K562 (cell line): ENCODE data around the gene TTC27. TPM values are rescaled to one million over a fixed set of nuclear protein-coding genes. Genes with fewer than 3 reads are reported as not detected.

Source experiments
- DDX20 ChIP-seq: fragments of 450-650 bp; IDR thresholded peaks from 2 replicates; pipeline ENCODE4 v1.6.1; 2016; ENCODE audit warnings: missing genetic modification characterization, low read depth, mild to moderate bottlenecking, missing compliant biosample characterization, moderate library complexity
- EGR1 ChIP-seq: fragments of 450-650 bp; conservative IDR thresholded peaks from 2 replicates; pipeline ENCODE4 v1.6.1; 2017; ENCODE audit warnings: mild to moderate bottlenecking
- FOXP1 ChIP-seq: sonication (generic); formaldehyde crosslinking; IDR thresholded peaks from 2 replicates; pipeline ENCODE4 v1.8.0; 2022; ENCODE audit warnings: mild to moderate bottlenecking, missing genetic modification reagents
- MCM5 ChIP-seq: fragments of 450-650 bp; IDR thresholded peaks from 2 replicates; pipeline ENCODE4 v1.6.1; 2016; ENCODE audit warnings: low read depth
- MIER1 ChIP-seq: fragments of 450-650 bp; IDR thresholded peaks from 2 replicates; pipeline ENCODE4 v1.6.1; 2016; ENCODE audit warnings: antibody characterized with exemption, mild to moderate bottlenecking, low read depth
- OTX1 ChIP-seq: fragments of 450-650 bp; formaldehyde crosslinking; IDR thresholded peaks from 2 replicates; pipeline ENCODE4 v1.4.0; 2022; ENCODE audit warnings: mild to moderate bottlenecking
- RFX7 ChIP-seq: fragments of 250-450 bp; sonication (Bioruptor Pico); IDR thresholded peaks from 2 replicates; pipeline ENCODE4 v1.5.1; 2021; ENCODE audit warnings: mild to moderate bottlenecking
- SMAD1 ChIP-seq: fragments of 150-350 bp; IDR thresholded peaks from 2 replicates; pipeline ENCODE4 v1.6.1; 2014; ENCODE audit warnings: low read length, low read depth; ENCODE audit not compliant: partially characterized antibody
- SMAD2 ChIP-seq: fragments of 150-350 bp; IDR thresholded peaks from 2 replicates; pipeline ENCODE4 v1.6.1; 2014; ENCODE audit warnings: low read depth, mild to moderate bottlenecking, low read length
- SRSF3 ChIP-seq: fragments of 200-400 bp; formaldehyde crosslinking; IDR thresholded peaks from 2 replicates; pipeline ENCODE4 v1.6.1; 2016; ENCODE audit warnings: mild to moderate bottlenecking, low read length, moderate library complexity; ENCODE audit not compliant: insufficient read depth
- ZNF436 ChIP-seq: fragments of 250-450, 450-650 bp; sonication (Bioruptor Pico); formaldehyde crosslinking; IDR thresholded peaks from 2 replicates; pipeline ENCODE4 v1.7.0; 2020; ENCODE audit warnings: mild to moderate bottlenecking
- ZNF830 ChIP-seq: fragments of 250-450 bp; sonication (Bioruptor Pico); IDR thresholded peaks from 2 replicates; pipeline ENCODE4 v1.5.0; 2021; ENCODE audit warnings: mild to moderate bottlenecking
- polyA plus RNA-seq, 8 experiments: library from polyadenylated mRNA; depleted of rRNA in 4 of 8; stranded (reverse) in 5 of 8; unstranded in 3 of 8; fragments of >200 nt; fragmentation: Nextera tagmentation in 2 of 8; fragmentation: Illumina TruSeq in 1 of 8; extraction: Ambion mirVana in 2 of 8; extraction: Trizol in 1 of 8; gene quantifications; 2 replicates each; pipeline versions ENCODE4 v1.2.1 to v1.2.3, GENCODE V29; 2011 to 2014; ENCODE audit warnings: inconsistent platforms in 1 of 8, missing spikeins in 1 of 8
- total RNA-seq, 7 experiments: library from RNA; depleted of rRNA in 6 of 7; stranded (reverse); fragments of >200 nt in 6 of 7; fragmentation: Illumina TruSeq in 2 of 7; extraction: Trizol in 2 of 7; gene quantifications; 2 replicates each; pipeline versions ENCODE4 v1.2.1 to v1.2.3, GENCODE V29; 2011 to 2021; ENCODE audit warnings: low replicate concordance in 1 of 7
- TF ChIP-seq, protein P1 (sequence below): fragments of 450-650 bp; IDR thresholded peaks from 2 replicates; pipeline ENCODE4 v1.6.1; 2017; ENCODE audit warnings: mild to moderate bottlenecking, moderate library complexity
- TF ChIP-seq, protein P2 (sequence below): fragments of 250-450 bp; sonication (Bioruptor Pico); IDR thresholded peaks from 2 replicates; pipeline ENCODE4 v1.4.0; 2020; ENCODE audit warnings: borderline replicate concordance
- TF ChIP-seq, protein P3 (sequence below): IDR thresholded peaks from 3 replicates; pipeline ENCODE4 v1.6.1; 2011; ENCODE audit warnings: borderline replicate concordance, mild to moderate bottlenecking; ENCODE audit not compliant: insufficient read length, insufficient read depth
- TF ChIP-seq, protein P4 (sequence below), 2 experiments: fragments of 450-650 bp; formaldehyde crosslinking in 1 of 2; IDR thresholded peaks; 2 replicates each; pipeline versions ENCODE4 v1.4.0 to v1.6.1; 2014 to 2020; ENCODE audit warnings: mild to moderate bottlenecking in 2 of 2, borderline replicate concordance in 1 of 2, low read depth in 1 of 2

The TTC27 gene
- total and polyA plus RNA-seq, 9 of the 15 experiments (the other 6 are each of a cell fraction or from before 2014, with no cell fraction given): 44.3 to 93.4 (median 57.3) TPM

DNA sequence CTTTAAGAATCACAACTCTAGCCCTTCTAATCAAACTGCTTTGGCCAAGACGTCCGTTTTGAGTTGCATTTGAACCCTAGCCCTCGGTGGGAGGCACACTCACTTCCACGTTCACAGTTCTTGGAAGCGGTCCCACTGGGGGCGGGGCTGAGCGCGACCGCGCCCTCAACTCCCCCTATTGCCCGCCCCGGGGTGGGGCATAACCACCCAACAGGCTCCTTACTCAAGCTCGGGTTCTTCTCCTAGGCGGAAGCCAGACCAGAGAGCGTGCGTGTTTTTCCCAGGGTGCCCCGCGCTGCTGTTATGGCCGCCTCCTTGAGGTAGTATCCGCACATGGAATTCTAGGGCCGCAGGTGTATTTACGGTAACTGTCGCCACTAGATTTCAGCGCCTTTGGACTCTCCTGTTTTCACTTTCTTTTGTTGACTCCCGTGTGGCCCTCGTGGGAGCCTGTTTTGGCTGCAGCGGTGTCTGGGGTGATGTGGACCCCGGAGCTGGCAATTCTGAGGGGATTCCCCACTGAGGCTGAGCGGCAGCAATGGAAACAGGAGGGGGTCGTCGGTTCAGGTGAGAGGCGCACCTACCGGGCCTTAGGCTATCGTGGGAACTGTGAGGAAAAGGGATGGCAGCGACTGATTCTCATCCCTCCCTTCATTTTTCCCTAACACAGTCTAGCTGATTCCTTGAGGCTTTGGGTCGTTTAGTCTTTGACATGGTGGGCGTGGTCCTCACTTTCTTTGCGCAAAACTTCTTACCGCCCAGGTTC lies at the start of gene TTC27 (continued):
- no peak for TF ChIP-seq MIER1
- TF ChIP-seq SMAD2: no peak
- 0 out of 2 replicates have a peak, but pooled peaks have one; percentile 17 for TF ChIP-seq EGR1
- TF ChIP-seq OTX1 (CRISPR knock-in tag): no peak
- no peak for TF ChIP-seq SMAD1
- TF ChIP-seq SRSF3: no peak
- TF ChIP-seq, protein P1, sequence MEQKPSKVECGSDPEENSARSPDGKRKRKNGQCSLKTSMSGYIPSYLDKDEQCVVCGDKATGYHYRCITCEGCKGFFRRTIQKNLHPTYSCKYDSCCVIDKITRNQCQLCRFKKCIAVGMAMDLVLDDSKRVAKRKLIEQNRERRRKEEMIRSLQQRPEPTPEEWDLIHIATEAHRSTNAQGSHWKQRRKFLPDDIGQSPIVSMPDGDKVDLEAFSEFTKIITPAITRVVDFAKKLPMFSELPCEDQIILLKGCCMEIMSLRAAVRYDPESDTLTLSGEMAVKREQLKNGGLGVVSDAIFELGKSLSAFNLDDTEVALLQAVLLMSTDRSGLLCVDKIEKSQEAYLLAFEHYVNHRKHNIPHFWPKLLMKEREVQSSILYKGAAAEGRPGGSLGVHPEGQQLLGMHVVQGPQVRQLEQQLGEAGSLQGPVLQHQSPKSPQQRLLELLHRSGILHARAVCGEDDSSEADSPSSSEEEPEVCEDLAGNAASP: no peak
- TF ChIP-seq MCM5: no peak
- TF ChIP-seq RFX7 (CRISPR knock-in tag): no peak
- TF ChIP-seq ZNF830: no peak
- TF ChIP-seq, protein P2, sequence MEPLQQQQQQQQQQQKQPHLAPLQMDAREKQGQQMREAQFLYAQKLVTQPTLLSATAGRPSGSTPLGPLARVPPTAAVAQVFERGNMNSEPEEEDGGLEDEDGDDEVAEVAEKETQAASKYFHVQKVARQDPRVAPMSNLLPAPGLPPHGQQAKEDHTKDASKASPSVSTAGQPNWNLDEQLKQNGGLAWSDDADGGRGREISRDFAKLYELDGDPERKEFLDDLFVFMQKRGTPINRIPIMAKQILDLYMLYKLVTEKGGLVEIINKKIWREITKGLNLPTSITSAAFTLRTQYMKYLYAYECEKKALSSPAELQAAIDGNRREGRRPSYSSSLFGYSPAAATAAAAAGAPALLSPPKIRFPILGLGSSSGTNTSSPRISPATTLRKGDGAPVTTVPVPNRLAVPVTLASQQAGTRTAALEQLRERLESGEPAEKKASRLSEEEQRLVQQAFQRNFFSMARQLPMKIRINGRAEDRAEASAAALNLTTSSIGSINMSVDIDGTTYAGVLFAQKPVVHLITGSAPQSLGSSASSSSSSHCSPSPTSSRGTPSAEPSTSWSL (CRISPR knock-in tag): no peak
- TF ChIP-seq ZNF436 (CRISPR knock-in tag): no peak
- TF ChIP-seq, protein P3, sequence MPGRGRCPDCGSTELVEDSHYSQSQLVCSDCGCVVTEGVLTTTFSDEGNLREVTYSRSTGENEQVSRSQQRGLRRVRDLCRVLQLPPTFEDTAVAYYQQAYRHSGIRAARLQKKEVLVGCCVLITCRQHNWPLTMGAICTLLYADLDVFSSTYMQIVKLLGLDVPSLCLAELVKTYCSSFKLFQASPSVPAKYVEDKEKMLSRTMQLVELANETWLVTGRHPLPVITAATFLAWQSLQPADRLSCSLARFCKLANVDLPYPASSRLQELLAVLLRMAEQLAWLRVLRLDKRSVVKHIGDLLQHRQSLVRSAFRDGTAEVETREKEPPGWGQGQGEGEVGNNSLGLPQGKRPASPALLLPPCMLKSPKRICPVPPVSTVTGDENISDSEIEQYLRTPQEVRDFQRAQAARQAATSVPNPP: no peak
- TF ChIP-seq FOXP1 (CRISPR knock-in tag): peak; percentile 34; the same call in 1 of the 2 replicates
- no peak for TF ChIP-seq DDX20 (tag)
- TF ChIP-seq, protein P4, sequence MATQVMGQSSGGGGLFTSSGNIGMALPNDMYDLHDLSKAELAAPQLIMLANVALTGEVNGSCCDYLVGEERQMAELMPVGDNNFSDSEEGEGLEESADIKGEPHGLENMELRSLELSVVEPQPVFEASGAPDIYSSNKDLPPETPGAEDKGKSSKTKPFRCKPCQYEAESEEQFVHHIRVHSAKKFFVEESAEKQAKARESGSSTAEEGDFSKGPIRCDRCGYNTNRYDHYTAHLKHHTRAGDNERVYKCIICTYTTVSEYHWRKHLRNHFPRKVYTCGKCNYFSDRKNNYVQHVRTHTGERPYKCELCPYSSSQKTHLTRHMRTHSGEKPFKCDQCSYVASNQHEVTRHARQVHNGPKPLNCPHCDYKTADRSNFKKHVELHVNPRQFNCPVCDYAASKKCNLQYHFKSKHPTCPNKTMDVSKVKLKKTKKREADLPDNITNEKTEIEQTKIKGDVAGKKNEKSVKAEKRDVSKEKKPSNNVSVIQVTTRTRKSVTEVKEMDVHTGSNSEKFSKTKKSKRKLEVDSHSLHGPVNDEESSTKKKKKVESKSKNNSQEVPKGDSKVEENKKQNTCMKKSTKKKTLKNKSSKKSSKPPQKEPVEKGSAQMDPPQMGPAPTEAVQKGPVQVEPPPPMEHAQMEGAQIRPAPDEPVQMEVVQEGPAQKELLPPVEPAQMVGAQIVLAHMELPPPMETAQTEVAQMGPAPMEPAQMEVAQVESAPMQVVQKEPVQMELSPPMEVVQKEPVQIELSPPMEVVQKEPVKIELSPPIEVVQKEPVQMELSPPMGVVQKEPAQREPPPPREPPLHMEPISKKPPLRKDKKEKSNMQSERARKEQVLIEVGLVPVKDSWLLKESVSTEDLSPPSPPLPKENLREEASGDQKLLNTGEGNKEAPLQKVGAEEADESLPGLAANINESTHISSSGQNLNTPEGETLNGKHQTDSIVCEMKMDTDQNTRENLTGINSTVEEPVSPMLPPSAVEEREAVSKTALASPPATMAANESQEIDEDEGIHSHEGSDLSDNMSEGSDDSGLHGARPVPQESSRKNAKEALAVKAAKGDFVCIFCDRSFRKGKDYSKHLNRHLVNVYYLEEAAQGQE (IDR thresholded peaks at IDR 0.05; ENCODE audit: borderline replicate concordance): no peak
- TF ChIP-seq, protein P4 (CRISPR knock-in tag; IDR thresholded peaks at IDR 0.05; ENCODE audit: low read depth): no peak
